Fibroblast of lung (primary cell): ENCODE measurements around the gene TIMM44. TPM values are rescaled to one million over a fixed set of nuclear protein-coding genes. Genes with fewer than 3 reads are reported as not detected.
"Not testable (repeated sequence)": the region's sequence is repeated elsewhere in the genome, so short reads cannot be mapped to it uniquely, and the experiment has no call there.

Experiments used
- DNase-seq, 2 donors: peaks; one replicate each; pipeline versions ENCODE4 v3.0.0 to v3.0.0-alpha.2; 2010; ENCODE audit warnings: low read depth in 2 of 2
- H2AFZ ChIP-seq: 2 replicates; pipeline ENCODE4 v1.5.1; 2012; ENCODE audit warnings: low read length, control low read depth, inconsistent platforms
- H3K27ac ChIP-seq: 2 replicates; pipeline ENCODE4 v1.5.1; 2011; ENCODE audit warnings: low read length, control low read depth; ENCODE audit not compliant: insufficient read depth
- H3K27me3 ChIP-seq: 2 replicates; pipeline ENCODE4 v1.5.1; 2011; ENCODE audit warnings: mild to moderate bottlenecking, low read length; ENCODE audit not compliant: control insufficient read depth, insufficient read depth
- H3K36me3 ChIP-seq: 2 replicates; pipeline ENCODE4 v1.5.1; 2011; ENCODE audit warnings: low read length; ENCODE audit not compliant: control insufficient read depth, insufficient read depth
- H3K4me1 ChIP-seq: 2 replicates; pipeline ENCODE4 v1.5.1; 2011; ENCODE audit warnings: low read length; ENCODE audit not compliant: control insufficient read depth, insufficient read depth; ENCODE audit errors: extremely low read depth
- H3K4me2 ChIP-seq: 2 replicates; pipeline ENCODE4 v1.5.1; 2011; ENCODE audit warnings: low read length, control low read depth; ENCODE audit not compliant: insufficient read depth; ENCODE audit errors: extremely low read depth
- H3K4me3 ChIP-seq, 4 experiments: fragments of 200-600 bp in 1 of 4; sonication (generic) in 1 of 4; replicated peaks in 1 of 4; 2 replicates each; pipeline ENCODE4 v1.5.1; 2011 to 2016; ENCODE audit warnings: low read length in 4 of 4, low read depth in 3 of 4, mild to moderate bottlenecking in 3 of 4, control low read depth in 2 of 4, inconsistent platforms in 1 of 4, mixed read lengths in 1 of 4; ENCODE audit not compliant: insufficient read depth in 1 of 4; ENCODE audit errors: control extremely low read depth in 1 of 4
- H3K79me2 ChIP-seq: 2 replicates; pipeline ENCODE4 v1.5.1; 2012; ENCODE audit warnings: mild to moderate bottlenecking, low read length, inconsistent platforms; ENCODE audit not compliant: control insufficient read depth, insufficient read depth
- H3K9ac ChIP-seq: 2 replicates; pipeline ENCODE4 v1.5.1; 2011; ENCODE audit warnings: mild to moderate bottlenecking, low read length, control low read depth; ENCODE audit not compliant: insufficient read depth
- H3K9me3 ChIP-seq: 2 replicates; pipeline ENCODE4 v1.5.1; 2012; ENCODE audit warnings: low read depth, low read length; ENCODE audit not compliant: control insufficient read depth, insufficient read depth
- H4K20me1 ChIP-seq: 2 replicates; pipeline ENCODE4 v1.5.1; 2011; ENCODE audit warnings: low read length; ENCODE audit not compliant: control insufficient read depth, insufficient read depth; ENCODE audit errors: extremely low read depth
- EZH2 ChIP-seq: IDR thresholded peaks from 2 replicates; pipeline ENCODE4 v1.5.1; 2012; ENCODE audit warnings: low read length, control low read depth, mild to moderate bottlenecking; ENCODE audit errors: missing control alignments
- polyA plus RNA-seq, 2 donors: library from polyadenylated mRNA; depleted of rRNA in 1 of 2; stranded (reverse) in 1 of 2; unstranded in 1 of 2; fragments of >200 nt; gene quantifications; 2 replicates each; pipeline ENCODE4 v1.2.1, GENCODE V29; 2011 to 2012; ENCODE audit warnings: missing spikeins in 1 of 2
- total RNA-seq: library from RNA; depleted of rRNA; stranded (reverse); fragments of >200 nt; gene quantifications from 2 replicates; pipeline ENCODE4 v1.2.1, GENCODE V29; 2014
- TF ChIP-seq, protein P1 (sequence below), 2 donors: IDR thresholded peaks in 1 of 2; conservative IDR thresholded peaks in 1 of 2; 1 replicate in 1 of 2; 2 replicates in 1 of 2; pipeline ENCODE4 v1.5.1; 2011 to 2012; ENCODE audit warnings: low read length in 2 of 2, control low read depth in 1 of 2, inconsistent platforms in 1 of 2, low read depth in 1 of 2, mild to moderate bottlenecking in 1 of 2

TIMM44 gene
- total and polyA plus RNA-seq, 2 donors (not counting 1 experiment from before 2014, with no cell fraction given) = 29.5 to 56.1 TPM

DNA sequence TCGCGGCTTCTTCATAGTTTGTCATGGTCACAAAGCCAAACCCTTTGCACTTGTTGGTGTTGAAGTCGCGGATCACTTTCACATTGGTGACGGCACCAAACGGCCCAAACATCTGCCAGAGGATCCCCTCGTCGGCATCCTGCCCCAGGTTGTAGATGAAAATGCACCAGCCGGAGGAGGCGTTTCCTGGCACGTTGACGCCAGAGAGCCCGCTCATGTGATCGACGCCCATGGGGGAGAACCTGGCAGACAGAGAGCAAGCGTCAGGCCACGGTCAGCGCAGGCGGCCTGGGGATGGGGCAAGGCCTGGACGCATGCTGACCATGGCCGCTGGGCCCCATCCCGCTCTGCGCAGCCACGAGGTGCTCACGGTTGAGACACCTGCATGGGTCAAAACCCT, 20.1 kb upstream of the TIMM44 start:
- Histone ChIP-seq H3K9me3 (no peaks in the 10 kb centered on the region), H3K4me1 (no peaks in the 10 kb centered on the region), H3K27me3 (no peaks in the 10 kb centered on the region), H3K27ac (no peak overlapping the region), H3K36me3 (peaks cover 8% of the 10 kb centered on the region), H3K9ac (no peak overlapping the region), H2AFZ (no peak overlapping the region), H3K79me2 (no peaks in the 10 kb centered on the region), H3K4me3 (no peak overlapping the region), H4K20me1 (peaks cover 2% of the 10 kb centered on the region), H3K4me2 (no peak overlapping the region)
- no peak for DNase-seq
- TF ChIP-seq, protein P1, sequence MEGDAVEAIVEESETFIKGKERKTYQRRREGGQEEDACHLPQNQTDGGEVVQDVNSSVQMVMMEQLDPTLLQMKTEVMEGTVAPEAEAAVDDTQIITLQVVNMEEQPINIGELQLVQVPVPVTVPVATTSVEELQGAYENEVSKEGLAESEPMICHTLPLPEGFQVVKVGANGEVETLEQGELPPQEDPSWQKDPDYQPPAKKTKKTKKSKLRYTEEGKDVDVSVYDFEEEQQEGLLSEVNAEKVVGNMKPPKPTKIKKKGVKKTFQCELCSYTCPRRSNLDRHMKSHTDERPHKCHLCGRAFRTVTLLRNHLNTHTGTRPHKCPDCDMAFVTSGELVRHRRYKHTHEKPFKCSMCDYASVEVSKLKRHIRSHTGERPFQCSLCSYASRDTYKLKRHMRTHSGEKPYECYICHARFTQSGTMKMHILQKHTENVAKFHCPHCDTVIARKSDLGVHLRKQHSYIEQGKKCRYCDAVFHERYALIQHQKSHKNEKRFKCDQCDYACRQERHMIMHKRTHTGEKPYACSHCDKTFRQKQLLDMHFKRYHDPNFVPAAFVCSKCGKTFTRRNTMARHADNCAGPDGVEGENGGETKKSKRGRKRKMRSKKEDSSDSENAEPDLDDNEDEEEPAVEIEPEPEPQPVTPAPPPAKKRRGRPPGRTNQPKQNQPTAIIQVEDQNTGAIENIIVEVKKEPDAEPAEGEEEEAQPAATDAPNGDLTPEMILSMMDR (conservative IDR thresholded peaks at IDR 0.05 in 1 of 2, IDR thresholded peaks at IDR 0.05 in 1 of 2; ENCODE audit: low read depth in 1 of 2, low read length in 2 of 2) = no peak
- no peak for TF ChIP-seq EZH2

DNA sequence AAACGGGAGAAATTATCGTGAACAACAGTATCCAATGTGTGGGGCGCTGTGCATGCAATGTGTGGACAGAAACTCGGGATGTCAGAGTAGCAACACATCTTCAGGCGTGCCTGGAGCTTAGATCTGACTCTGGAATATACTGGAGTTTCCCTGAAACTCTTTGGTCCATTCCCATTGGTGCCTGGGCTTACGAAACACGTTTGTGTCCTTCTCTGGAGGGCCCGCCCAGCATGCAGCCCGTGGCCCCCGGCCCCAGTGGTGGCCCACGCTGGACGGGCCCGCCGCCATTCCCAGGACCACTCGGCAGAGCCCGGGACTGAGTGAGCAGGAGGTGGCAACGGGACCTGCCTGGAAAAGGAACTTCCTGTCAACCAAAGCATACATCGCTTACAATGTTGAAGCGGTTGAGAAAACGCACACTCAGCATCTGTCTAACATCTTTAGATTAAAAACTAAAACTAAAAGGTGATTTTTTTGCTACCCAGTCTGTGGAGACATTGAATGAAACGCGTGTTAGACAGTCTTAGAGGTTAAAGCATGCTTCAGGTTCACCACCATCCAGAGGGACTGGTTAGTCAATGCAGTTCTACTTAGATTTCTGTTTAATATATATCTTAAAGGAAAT, 19.3 kb upstream of the TIMM44 start:
- Histone ChIP-seq H3K9ac (no peak overlapping the region), H3K4me3 (no peak overlapping the region), H3K36me3 (peaks cover 7% of the 10 kb centered on the region), H2AFZ (no peak overlapping the region), H3K27ac (no peak overlapping the region), H3K4me1 (no peaks in the 10 kb centered on the region), H3K79me2 (no peaks in the 10 kb centered on the region), H4K20me1 (peaks cover under 1% of the 10 kb centered on the region), H3K9me3 (no peaks in the 10 kb centered on the region), H3K4me2 (no peak overlapping the region), H3K27me3 (no peaks in the 10 kb centered on the region)
- DNase-seq = no peak
- TF ChIP-seq EZH2 = no peak
- TF ChIP-seq, protein P1 (conservative IDR thresholded peaks at IDR 0.05 in 1 of 2, IDR thresholded peaks at IDR 0.05 in 1 of 2; ENCODE audit: low read depth in 1 of 2, low read length in 2 of 2) = no peak

DNA sequence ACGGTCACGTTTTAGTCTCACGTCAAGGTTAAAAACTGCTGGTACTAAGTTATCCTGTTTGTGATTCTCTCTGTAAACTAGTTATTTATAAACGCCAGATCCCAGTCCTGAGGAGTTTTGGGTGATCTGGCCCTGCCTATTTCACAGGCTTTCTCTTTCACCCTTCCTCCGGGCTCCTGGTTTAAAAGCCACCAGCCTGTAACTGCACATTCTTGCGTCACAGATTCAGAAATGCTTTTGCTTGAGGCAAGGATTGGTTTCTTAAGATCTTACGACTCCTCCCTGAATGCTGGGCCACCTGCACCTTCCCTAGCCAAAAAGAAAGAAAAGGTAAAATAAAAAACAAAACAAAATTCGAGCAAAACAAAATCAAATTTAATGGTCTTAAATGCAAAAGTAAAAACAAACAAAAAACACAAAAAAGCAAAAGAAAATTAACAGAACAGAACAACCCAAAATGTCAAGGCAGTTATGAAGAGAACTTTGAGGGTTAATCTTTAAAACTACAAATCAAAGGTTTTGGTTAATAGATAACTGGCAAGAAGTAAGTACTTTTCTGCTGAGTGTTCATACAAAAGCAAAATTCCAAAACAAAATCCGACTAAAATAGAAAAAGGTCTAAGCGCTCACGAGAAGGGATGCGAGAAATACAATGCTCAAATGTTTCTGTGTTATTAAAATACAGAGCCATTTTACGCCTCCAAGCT, 18.6 kb upstream of the TIMM44 start:
- no peak for DNase-seq
- H3K4me2 ChIP-seq = no peak overlapping the region
- H3K27ac ChIP-seq = no peak overlapping the region
- H3K4me3 ChIP-seq = no peak overlapping the region
- H4K20me1 ChIP-seq = no peaks in the 10 kb centered on the region
- H3K9me3 ChIP-seq = no peaks in the 10 kb centered on the region
- H3K79me2 ChIP-seq = no peaks in the 10 kb centered on the region
- H3K9ac ChIP-seq = no peak overlapping the region
- H2AFZ ChIP-seq = no peak overlapping the region
- H3K36me3 ChIP-seq = peaks cover 7% of the 10 kb centered on the region
- no peaks in the 10 kb centered on the region for H3K27me3 ChIP-seq
- no peaks in the 10 kb centered on the region for H3K4me1 ChIP-seq
- TF ChIP-seq, protein P1 (conservative IDR thresholded peaks at IDR 0.05 in 1 of 2, IDR thresholded peaks at IDR 0.05 in 1 of 2; ENCODE audit: low read depth in 1 of 2, low read length in 2 of 2) = no peak
- no peak for TF ChIP-seq EZH2

DNA sequence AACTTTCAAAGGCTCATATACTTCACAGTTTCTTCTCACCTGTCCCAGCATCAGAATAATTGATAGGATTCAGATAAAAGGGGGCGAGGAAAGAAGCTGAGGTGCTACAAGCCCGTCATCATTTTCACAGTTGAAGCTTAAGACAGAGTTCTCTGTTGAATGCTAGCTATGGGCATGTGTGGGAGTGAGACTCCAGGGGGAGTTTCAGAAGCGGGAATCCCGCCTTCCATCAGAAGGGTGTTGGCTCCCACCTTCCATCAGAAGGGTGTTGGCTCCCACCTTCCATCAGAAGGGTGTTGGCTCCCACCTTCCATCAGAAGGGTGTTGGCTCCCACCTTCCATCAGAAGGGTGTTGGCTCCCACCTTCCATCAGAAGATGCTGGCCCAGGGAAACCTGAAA, 17.6 kb upstream of the TIMM44 start:
- not testable (repeated sequence) for H3K9ac ChIP-seq, H3K27ac ChIP-seq, H3K27me3 ChIP-seq, H4K20me1 ChIP-seq, DNase-seq, H3K4me2 ChIP-seq, H3K4me3 ChIP-seq, H3K4me1 ChIP-seq, H3K9me3 ChIP-seq, H3K36me3 ChIP-seq, H3K79me2 ChIP-seq, H2AFZ ChIP-seq
